HG02610 (cell line): ENCODE results near the gene SCCPDH.
A peak's percentile ranks its signal among the peaks of the same experiment; 100 is the strongest.

ENCODE experiments used
- ATAC-seq: cut with Tn5 transposase; IDR thresholded peaks from one replicate; pipeline ENCODE4 v1.9.1; 2021; ENCODE audit warnings: mild to moderate bottlenecking, moderate library complexity; ENCODE audit not compliant: unreplicated experiment

Gene SCCPDH

DNA sequence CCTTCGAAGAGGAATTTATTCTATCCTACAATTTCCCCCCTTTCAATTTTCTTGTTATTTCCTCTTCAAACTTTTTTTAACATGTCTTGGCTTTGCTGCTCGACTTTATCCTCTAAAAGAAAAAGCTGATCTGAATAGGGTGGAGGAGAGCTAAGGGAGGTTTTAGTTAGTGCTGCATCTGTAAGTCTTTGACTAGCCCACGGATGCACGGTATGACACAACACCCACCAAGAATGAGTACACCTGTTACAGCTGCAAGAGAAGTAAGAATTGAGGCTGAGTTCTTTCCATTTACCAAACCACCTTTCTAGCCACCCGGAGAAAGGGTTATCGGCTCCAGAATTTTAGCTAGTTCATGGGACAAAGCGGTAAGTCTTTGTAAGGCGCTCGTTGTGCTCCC lies 23.8 kb downstream of the SCCPDH start:
- ATAC-seq = no peak

DNA sequence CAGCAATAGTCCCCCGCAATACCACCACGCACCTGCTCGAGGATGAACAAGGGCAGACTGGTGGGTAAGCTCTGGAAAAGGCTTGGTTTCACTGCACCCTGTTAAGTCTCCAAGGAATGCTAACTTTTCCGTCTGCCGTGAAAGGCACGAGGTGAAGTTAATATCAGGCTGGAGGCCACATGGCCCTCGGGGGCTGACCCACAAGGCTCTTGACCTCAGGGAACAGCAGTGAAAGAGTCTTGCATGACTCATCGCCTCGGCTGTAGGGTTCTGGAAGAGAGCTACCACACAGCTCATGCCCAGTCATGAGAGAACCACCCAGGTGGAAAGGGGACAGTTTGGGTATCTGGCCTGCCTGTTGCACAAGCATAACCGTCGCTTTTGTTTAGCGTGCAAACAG lies 24.7 kb downstream of the SCCPDH start:
- no peak for ATAC-seq

GRCh38 chr1:246750752-246751151 lies 26.5 kb downstream of the SCCPDH start:
- no peak for ATAC-seq

GRCh38 chr1:246753670-246754535 lies 29.7 kb downstream of the SCCPDH start:
- ATAC-seq = peak; percentile 87

DNA sequence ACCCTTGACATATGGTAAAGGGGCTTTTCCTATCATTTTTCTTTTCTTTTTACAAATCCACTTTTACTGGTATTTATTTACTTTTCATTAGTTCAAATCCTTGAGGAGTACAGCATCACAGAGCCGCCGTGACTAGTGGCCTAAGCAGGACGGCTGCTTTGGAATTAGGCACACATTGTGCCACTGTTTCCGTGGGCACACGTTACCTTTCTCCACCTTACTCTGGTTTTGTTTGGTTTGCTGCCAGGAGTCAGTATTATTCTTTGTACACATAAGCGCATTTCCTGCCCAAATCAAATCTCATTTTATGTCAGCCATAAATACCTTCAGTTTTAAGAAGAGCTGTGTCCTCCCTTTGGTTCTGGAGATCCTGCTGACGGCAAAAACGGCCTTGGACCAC lies 31.2 kb downstream of the SCCPDH start:
- ATAC-seq = no peak

GRCh38 chr1:246760422-246761347 lies 36.5 kb downstream of the SCCPDH start:
- no peak for ATAC-seq

- ATAC-seq = no peak
Measured at GRCh38 chr1:246761396-246761795, 37.2 kb downstream of the SCCPDH start.

DNA sequence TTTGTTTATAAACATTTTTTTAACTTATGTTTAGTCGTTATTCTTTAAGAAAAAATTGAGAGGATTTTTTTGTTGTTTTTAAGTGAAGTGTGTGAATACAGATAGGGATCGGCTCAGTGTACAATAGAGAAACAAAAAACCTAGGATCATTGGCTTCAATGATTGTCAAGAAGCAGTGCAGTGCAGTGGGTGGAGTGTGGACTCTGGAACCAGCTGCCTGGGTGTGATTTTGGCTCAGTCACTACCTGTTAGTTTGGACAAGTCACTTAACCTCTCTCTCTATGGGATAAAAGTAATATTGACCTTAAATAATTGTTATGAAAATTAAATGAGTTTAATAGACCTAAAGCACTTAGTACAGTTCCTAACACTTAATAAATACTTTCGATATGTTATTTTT lies 41.3 kb downstream of the SCCPDH start:
- no peak for ATAC-seq

DNA sequence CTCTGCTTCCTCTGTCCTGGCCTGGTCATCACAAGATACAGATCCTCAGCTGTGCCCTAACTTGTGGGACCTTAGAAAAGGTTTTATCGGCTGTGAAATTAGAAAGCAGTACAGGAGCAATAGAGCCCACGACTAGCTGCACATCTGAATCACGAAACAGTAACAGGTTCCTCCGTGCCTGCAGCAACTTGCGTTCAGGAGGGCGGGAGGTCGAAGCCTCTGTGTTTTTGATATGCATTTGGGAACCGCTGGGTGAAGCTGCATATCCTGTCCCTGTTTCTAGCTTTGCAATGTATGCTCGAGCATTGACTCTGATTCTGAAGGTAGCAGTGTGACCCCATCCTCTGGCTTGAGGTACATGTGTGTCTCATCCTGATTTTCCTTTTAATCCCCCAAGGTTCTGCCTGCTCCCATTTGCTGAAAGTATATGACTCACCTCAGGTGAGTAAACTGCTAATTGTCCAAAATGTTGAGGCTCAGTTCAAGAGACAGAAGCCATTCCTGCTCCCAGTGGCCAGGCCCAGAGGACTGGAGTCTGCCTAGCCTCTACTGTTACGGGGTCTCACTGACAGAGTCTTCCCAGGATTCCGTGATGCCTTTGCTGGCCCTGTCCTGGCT lies 44.3 kb downstream of the SCCPDH start:
- no peak for ATAC-seq

DNA sequence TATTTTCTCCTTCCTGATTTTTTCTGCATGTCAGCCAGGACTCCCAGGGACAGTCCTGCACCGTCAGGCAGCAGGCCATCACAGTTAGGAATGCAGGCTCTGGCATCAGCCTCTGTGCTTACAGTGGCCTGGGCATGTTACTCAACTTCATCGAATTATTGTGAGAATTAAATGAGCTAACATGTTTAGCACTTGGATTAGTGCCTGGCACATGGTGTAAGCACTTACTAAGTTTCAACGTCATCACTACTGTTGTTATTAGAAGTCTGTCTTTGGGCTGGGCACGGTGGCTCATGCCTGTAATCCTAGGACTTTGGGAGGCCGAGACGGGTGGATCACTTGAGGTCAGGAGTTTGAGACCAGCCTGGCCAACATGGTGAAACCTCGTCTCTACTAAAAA lies 45.1 kb downstream of the SCCPDH start:
- no peak for ATAC-seq

- no peak for ATAC-seq
Measured at GRCh38 chr1:246771366-246771765, 47.2 kb downstream of the SCCPDH start.

- peak; percentile 11 for ATAC-seq
Measured at GRCh38 chr1:246772686-246773085, 48.5 kb downstream of the SCCPDH start.

GRCh38 chr1:246773213-246773641 lies 49.0 kb downstream of the SCCPDH start:
- ATAC-seq = peak; percentile 95

GRCh38 chr1:246775531-246776385 lies 51.5 kb downstream of the SCCPDH start:
- ATAC-seq = no peak

- no peak for ATAC-seq
Measured at GRCh38 chr1:246776923-246777322, 52.7 kb downstream of the SCCPDH start.

DNA sequence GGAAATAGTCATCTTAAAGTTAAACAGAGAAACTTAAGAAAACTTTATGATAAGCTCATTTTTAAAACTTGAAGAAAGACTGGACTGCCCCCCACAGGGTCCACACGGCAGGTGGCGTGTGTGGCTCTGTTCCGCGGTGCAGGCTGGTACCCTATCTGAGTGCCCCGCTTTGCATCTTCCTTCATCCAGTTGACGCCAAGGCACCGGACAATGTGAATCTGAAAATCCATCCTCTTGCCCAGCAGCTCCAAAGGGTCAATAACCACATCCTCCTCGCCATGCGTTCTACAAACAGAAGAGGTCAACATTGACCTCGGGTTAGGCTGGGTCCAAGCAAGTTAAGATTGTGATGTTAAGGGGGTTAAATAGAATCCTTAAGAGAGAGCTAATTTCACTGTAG lies 54.5 kb downstream of the SCCPDH start:
- ATAC-seq = no peak

DNA sequence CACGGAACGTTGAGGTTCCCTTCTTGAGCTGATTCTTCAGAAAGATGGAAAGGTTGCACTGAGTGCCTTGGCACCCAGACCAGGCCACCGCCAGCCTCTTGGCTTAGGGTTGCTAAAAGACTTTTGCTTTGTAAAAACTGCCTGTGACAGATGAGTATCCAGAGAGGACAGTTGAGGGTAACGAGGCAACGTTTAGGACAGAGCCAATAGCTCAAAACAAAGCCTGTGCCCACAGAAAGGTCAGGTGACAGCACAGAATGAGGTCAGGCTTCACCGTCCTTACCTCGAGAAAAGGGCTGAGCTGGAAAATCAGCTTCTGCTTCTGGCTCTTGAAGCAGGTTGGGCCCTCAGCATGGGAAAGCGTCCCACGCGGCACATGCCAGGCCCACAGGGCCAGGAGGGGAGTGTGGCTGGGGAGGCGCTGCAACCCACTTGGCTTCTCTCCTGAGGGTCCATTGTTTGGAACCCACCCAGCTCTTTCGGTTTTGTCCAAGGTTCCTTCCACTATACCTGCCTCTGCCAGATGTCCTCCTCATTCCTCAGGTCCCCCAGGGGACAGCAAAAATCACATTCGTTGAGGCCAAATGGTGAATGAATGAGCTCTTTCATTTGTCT lies 55.5 kb downstream of the SCCPDH start:
- no peak for ATAC-seq

DNA sequence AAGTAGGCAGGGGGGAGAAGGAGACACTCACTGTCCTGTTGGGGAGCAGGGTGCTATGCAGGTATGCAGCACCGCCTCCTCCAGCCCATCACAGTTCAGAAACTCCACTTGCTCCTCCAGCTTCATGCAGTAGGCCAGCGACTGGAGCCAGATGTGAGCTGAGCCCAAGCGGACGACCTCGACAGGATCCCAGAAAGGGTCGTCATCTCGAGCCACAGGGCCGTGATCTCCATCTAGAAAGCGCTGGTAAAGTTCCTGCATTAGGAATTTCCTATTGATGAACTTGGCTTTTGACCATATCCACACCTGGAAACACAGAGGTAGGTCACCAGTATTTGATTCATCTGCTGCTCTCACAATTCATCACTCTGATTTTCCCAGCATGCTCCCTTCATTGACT lies 56.1 kb downstream of the SCCPDH start:
- no peak for ATAC-seq

DNA sequence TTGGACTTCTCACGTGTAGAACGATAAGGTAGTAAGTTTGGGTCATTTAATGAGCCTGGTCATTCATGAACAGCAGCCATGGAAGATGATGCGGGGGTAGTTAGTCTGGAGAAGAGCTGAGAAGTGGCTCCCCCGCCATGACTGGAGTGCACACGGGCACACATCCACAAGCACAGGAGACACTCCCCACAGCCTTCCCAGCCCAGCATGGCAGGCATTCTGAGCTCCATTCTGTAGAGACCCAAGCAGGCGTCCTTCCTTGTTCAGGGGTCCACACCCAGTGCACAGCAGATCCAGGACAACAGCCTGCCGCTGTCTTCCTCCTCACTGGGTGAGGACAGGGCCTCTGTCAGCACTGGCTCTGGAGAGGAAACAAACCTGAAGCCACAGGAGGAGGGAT lies 57.0 kb downstream of the SCCPDH start:
- ATAC-seq = no peak
